ENCODE measurements around the gene HLA-G.

HLA-G gene

GRCh38 chr6:29845405-29846006 lies 17.9 kb downstream of the HLA-G start:
- Histone ChIP-seq H4K5ac (ENCODE audit: low read length) (no peak overlapping the region), H3K4me2 (ENCODE audit: low read length) (no peak overlapping the region), H3K79me2 (ENCODE audit: control insufficient read depth, insufficient read depth, low read length) (no peaks in the 10 kb centered on the region), H3K18ac (ENCODE audit: low read length) (no peak overlapping the region), H3K27me3 (ENCODE audit: insufficient read depth, low read length, poor library complexity) (no peaks in the 10 kb centered on the region), H2BK5ac (ENCODE audit: low read length) (no peak overlapping the region), H3K23ac (ENCODE audit: low read length) (no peak overlapping the region), H2AK5ac (ENCODE audit: low read length) (no peak overlapping the region), H2BK15ac (replicated peaks; ENCODE audit: low read depth) (no peak overlapping the region), H3K4me3 (ENCODE audit: low read length) (no peak overlapping the region), H3K4ac (ENCODE audit: low read depth, low read length) (no peak overlapping the region), H2BK120ac (ENCODE audit: low read depth, low read length) (no peak overlapping the region), H3K27ac (ENCODE audit: low read depth, low read length) (no peak overlapping the region), H3K9ac (ENCODE audit: low read length) (no peak overlapping the region), H3K4me1 (ENCODE audit: control insufficient read depth, low read depth, low read length) (no peaks in the 10 kb centered on the region), H3K56ac (ENCODE audit: low read length) (no peak overlapping the region), H4K8ac (ENCODE audit: low read depth, low read length) (no peak overlapping the region), H3K79me1 (ENCODE audit: low read length) (no peaks in the 10 kb centered on the region), H3K36me3 (ENCODE audit: control insufficient read depth, insufficient read depth, low read length) (no peaks in the 10 kb centered on the region)
- DNase-seq: peak; percentile 35
- WGBS (ENCODE audit: extremely low coverage, insufficient coverage, low lambda C conversion rate): no CpG with 5 or more reads among the region's 2 CpGs

DNA sequence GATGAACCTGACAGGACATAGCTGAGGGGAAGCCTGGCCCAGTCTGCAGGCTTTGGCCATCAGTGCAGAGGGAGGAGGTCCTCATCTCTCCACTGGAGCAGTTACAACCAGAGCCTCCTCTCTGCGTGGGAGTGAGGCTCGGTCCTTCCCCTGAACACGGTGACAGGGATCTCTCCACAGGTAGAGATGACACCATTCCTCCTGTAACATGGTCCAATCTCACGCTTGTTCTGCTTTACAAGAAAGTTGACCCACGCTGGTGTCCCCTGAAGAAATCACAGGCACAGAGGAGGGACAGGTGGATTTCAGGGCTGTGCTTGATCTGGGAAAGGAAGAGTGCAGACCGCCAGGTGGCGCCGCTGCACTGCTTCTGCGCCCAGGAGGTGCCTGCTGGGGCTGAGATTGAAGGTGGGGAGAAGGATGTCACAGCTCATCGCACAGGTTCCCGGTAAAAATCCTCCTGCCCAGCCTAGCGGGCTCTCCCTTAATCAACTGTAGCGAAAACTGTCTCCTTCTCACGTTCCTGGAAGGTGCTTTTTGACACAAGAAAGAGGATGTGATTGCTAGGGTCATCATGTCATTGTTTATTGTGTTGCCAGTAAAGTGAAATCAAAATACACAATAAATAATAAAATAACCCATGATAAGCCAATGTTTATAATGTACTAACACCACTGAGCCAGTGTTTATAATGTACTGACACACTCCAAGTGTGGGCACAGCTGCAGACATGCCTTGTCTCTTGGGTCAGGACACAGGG lies 20.4 kb downstream of the HLA-G start:
- Histone ChIP-seq H2BK15ac (replicated peaks; ENCODE audit: low read depth) (no peak overlapping the region), H2BK5ac (ENCODE audit: low read length) (no peak overlapping the region), H3K27me3 (ENCODE audit: insufficient read depth, low read length, poor library complexity) (no peaks in the 10 kb centered on the region), H3K27ac (ENCODE audit: low read depth, low read length) (no peak overlapping the region), H3K4me3 (ENCODE audit: low read length) (no peak overlapping the region), H3K79me2 (ENCODE audit: control insufficient read depth, insufficient read depth, low read length) (no peaks in the 10 kb centered on the region), H3K4me1 (ENCODE audit: control insufficient read depth, low read depth, low read length) (no peaks in the 10 kb centered on the region), H2AK5ac (ENCODE audit: low read length) (no peak overlapping the region), H3K23ac (ENCODE audit: low read length) (no peak overlapping the region), H4K5ac (ENCODE audit: low read length) (no peak overlapping the region), H3K4ac (ENCODE audit: low read depth, low read length) (no peak overlapping the region), H2BK120ac (ENCODE audit: low read depth, low read length) (no peak overlapping the region), H4K8ac (ENCODE audit: low read depth, low read length) (no peak overlapping the region), H3K18ac (ENCODE audit: low read length) (no peak overlapping the region), H3K36me3 (ENCODE audit: control insufficient read depth, insufficient read depth, low read length) (no peaks in the 10 kb centered on the region), H3K4me2 (ENCODE audit: low read length) (no peak overlapping the region), H3K9ac (ENCODE audit: low read length) (no peak overlapping the region), H3K56ac (ENCODE audit: low read length) (no peak overlapping the region), H3K79me1 (ENCODE audit: low read length) (no peaks in the 10 kb centered on the region)
- peak; percentile 74 for DNase-seq
- no CpG with 5 or more reads among the region's 14 CpGs for WGBS (ENCODE audit: extremely low coverage, insufficient coverage, low lambda C conversion rate)

DNA sequence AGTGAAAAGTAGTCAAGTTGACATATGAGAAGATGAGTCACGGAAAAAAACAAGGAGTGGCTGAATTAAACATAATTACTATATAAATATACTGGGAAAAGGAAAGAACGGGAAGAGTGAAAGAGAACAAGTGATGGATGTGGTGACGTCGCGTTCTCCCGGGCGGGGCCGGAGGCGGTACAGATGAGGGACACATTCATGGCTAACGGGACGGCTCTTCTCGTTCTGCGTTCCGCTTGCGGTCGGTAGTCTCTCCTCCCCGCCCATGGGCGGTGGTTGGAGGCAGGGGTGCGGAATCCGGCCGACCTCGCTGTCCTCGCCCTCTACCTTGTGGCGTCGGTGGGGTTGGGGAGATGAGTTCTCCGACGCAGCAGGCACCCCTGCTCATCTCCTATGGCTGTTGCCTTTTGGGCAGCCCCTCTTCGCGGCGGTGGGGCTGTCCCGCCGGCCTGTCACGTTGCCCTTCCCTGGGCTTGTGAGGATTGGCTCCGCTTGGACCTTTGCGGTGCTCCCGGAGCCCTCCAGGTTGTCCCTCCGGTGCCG lies 22.5 kb downstream of the HLA-G start:
- H3K9ac ChIP-seq (ENCODE audit: low read length): no peak overlapping the region

GRCh38 chr6:29851190-29851589 lies 23.6 kb downstream of the HLA-G start:
- no peak overlapping the region for H4K8ac ChIP-seq (ENCODE audit: low read depth, low read length)
- no peak for DNase-seq
- H4K5ac ChIP-seq (ENCODE audit: low read length): no peak overlapping the region
- H3K56ac ChIP-seq (ENCODE audit: low read length): no peak overlapping the region
- H2BK5ac ChIP-seq (ENCODE audit: low read length): no peak overlapping the region
- H3K4me2 ChIP-seq (ENCODE audit: low read length): no peak overlapping the region
- H2BK15ac ChIP-seq (replicated peaks; ENCODE audit: low read depth): no peak overlapping the region
- H3K36me3 ChIP-seq (ENCODE audit: control insufficient read depth, insufficient read depth, low read length): no peaks in the 10 kb centered on the region
- H3K23ac ChIP-seq (ENCODE audit: low read length): no peak overlapping the region
- no peak overlapping the region for H2BK120ac ChIP-seq (ENCODE audit: low read depth, low read length)
- no CpG with 5 or more reads among the region's 3 CpGs for WGBS (ENCODE audit: extremely low coverage, insufficient coverage, low lambda C conversion rate)
- no peak overlapping the region for H2AK5ac ChIP-seq (ENCODE audit: low read length)
- H3K9ac ChIP-seq (ENCODE audit: low read length): no peak overlapping the region
- H3K27ac ChIP-seq (ENCODE audit: low read depth, low read length): no peak overlapping the region
- no peak overlapping the region for H3K18ac ChIP-seq (ENCODE audit: low read length)
- H3K27me3 ChIP-seq (ENCODE audit: insufficient read depth, low read length, poor library complexity): no peaks in the 10 kb centered on the region
- no peaks in the 10 kb centered on the region for H3K4me1 ChIP-seq (ENCODE audit: control insufficient read depth, low read depth, low read length)
- no peak overlapping the region for H3K4ac ChIP-seq (ENCODE audit: low read depth, low read length)
- no peak overlapping the region for H3K4me3 ChIP-seq (ENCODE audit: low read length)
- H3K79me1 ChIP-seq (ENCODE audit: low read length): no peaks in the 10 kb centered on the region
- no peaks in the 10 kb centered on the region for H3K79me2 ChIP-seq (ENCODE audit: control insufficient read depth, insufficient read depth, low read length)

More for the DNA sequence above, 22.5 kb downstream of the HLA-G start:
- Histone ChIP-seq H2AK5ac (ENCODE audit: low read length) (no peak overlapping the region), H3K4me3 (ENCODE audit: low read length) (no peak overlapping the region), H4K5ac (ENCODE audit: low read length) (no peak overlapping the region), H2BK5ac (ENCODE audit: low read length) (no peak overlapping the region), H3K56ac (ENCODE audit: low read length) (no peak overlapping the region), H3K4me2 (ENCODE audit: low read length) (no peak overlapping the region), H3K18ac (ENCODE audit: low read length) (no peak overlapping the region), H3K27me3 (ENCODE audit: insufficient read depth, low read length, poor library complexity) (no peaks in the 10 kb centered on the region), H2BK15ac (replicated peaks; ENCODE audit: low read depth) (no peak overlapping the region), H2BK120ac (ENCODE audit: low read depth, low read length) (no peak overlapping the region), H3K79me2 (ENCODE audit: control insufficient read depth, insufficient read depth, low read length) (no peaks in the 10 kb centered on the region), H3K27ac (ENCODE audit: low read depth, low read length) (no peak overlapping the region), H3K36me3 (ENCODE audit: control insufficient read depth, insufficient read depth, low read length) (no peaks in the 10 kb centered on the region), H3K23ac (ENCODE audit: low read length) (no peak overlapping the region), H4K8ac (ENCODE audit: low read depth, low read length) (no peak overlapping the region), H3K4me1 (ENCODE audit: control insufficient read depth, low read depth, low read length) (no peaks in the 10 kb centered on the region), H3K79me1 (ENCODE audit: low read length) (no peaks in the 10 kb centered on the region), H3K4ac (ENCODE audit: low read depth, low read length) (no peak overlapping the region)
- no CpG with 5 or more reads among the region's 38 CpGs for WGBS (ENCODE audit: extremely low coverage, insufficient coverage, low lambda C conversion rate)
- no peak for DNase-seq

DNA sequence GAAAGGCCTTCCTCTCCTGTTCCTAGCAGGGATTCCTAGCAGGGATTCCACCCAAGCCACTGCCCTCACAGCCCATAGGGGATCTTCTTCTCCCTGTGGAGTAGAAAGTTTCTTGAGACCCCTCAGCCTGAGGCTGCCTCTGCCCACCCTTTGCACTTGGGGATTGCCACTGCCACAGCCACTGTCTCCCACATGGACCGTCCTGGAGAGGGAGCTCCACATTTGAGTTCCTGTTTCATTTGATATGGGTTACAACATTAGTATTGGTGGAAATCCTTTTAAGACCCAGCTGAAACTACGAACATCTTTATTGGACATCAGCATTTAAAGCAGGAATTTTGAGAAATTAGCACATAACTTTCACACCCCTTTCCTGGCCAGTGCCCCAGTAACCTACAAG lies 25.6 kb downstream of the HLA-G start:
- Histone ChIP-seq H3K4me1 (ENCODE audit: control insufficient read depth, low read depth, low read length) (no peaks in the 10 kb centered on the region), H3K56ac (ENCODE audit: low read length) (no peak overlapping the region), H3K23ac (ENCODE audit: low read length) (no peak overlapping the region), H3K4me3 (ENCODE audit: low read length) (no peak overlapping the region), H4K8ac (ENCODE audit: low read depth, low read length) (no peak overlapping the region), H2BK5ac (ENCODE audit: low read length) (no peak overlapping the region), H3K36me3 (ENCODE audit: control insufficient read depth, insufficient read depth, low read length) (no peaks in the 10 kb centered on the region), H3K18ac (ENCODE audit: low read length) (no peak overlapping the region), H3K4ac (ENCODE audit: low read depth, low read length) (no peak overlapping the region), H3K4me2 (ENCODE audit: low read length) (no peak overlapping the region), H3K9ac (ENCODE audit: low read length) (no peak overlapping the region), H3K79me2 (ENCODE audit: control insufficient read depth, insufficient read depth, low read length) (no peaks in the 10 kb centered on the region), H3K27me3 (ENCODE audit: insufficient read depth, low read length, poor library complexity) (no peaks in the 10 kb centered on the region), H3K79me1 (ENCODE audit: low read length) (no peaks in the 10 kb centered on the region), H4K5ac (ENCODE audit: low read length) (no peak overlapping the region), H2BK15ac (replicated peaks; ENCODE audit: low read depth) (no peak overlapping the region), H3K27ac (ENCODE audit: low read depth, low read length) (no peak overlapping the region), H2BK120ac (ENCODE audit: low read depth, low read length) (no peak overlapping the region), H2AK5ac (ENCODE audit: low read length) (no peak overlapping the region)
- WGBS (ENCODE audit: extremely low coverage, insufficient coverage, low lambda C conversion rate): no CpG with 5 or more reads among the region's 2 CpGs
- no peak for DNase-seq
